ENCODE data around the gene CTNNA1.
"Not testable (repeated sequence)": the region's sequence is repeated elsewhere in the genome, so short reads cannot be mapped to it uniquely, and the experiment has no call there.

The CTNNA1 gene

GRCh38 chr5:138819081-138819480, 65.9 kb downstream of the CTNNA1 start:
- DNase-seq = no peak

- no peak for DNase-seq
Observed at GRCh38 chr5:138820695-138821094, 67.5 kb downstream of the CTNNA1 start.

- DNase-seq = no peak
Observed at GRCh38 chr5:138824516-138824915, 71.3 kb downstream of the CTNNA1 start.

GRCh38 chr5:138824924-138825863, 72.0 kb downstream of the CTNNA1 start:
- no peak for DNase-seq

- no peak for DNase-seq
Observed at GRCh38 chr5:138828556-138828955, 75.3 kb downstream of the CTNNA1 start.

- DNase-seq = no peak
Observed at GRCh38 chr5:138829341-138829740, 76.1 kb downstream of the CTNNA1 start.

- no peak for DNase-seq
Observed at GRCh38 chr5:138831703-138832102, 78.5 kb downstream of the CTNNA1 start.

GRCh38 chr5:138832218-138832617, 79.0 kb downstream of the CTNNA1 start:
- no peak for DNase-seq

GRCh38 chr5:138833080-138833479, 79.9 kb downstream of the CTNNA1 start:
- DNase-seq = no peak

- no peak for DNase-seq
Observed at GRCh38 chr5:138833726-138834480, 80.7 kb downstream of the CTNNA1 start.

GRCh38 chr5:138834853-138835252, 81.6 kb downstream of the CTNNA1 start:
- not testable (repeated sequence) for DNase-seq

- DNase-seq = no peak
Observed at GRCh38 chr5:138837160-138837559, 83.9 kb downstream of the CTNNA1 start.

- no peak for DNase-seq
Observed at GRCh38 chr5:138840103-138840502, 86.9 kb downstream of the CTNNA1 start.

- no peak for DNase-seq
Observed at GRCh38 chr5:138841531-138841930, 88.3 kb downstream of the CTNNA1 start.

- DNase-seq = no peak
Observed at GRCh38 chr5:138843316-138844124, 90.3 kb downstream of the CTNNA1 start.

GRCh38 chr5:138844125-138844461, 90.9 kb downstream of the CTNNA1 start:
- no peak for DNase-seq

- DNase-seq = no peak
Observed at GRCh38 chr5:138844812-138845513, 91.7 kb downstream of the CTNNA1 start.

- no peak for DNase-seq
Observed at GRCh38 chr5:138849439-138849838, 96.2 kb downstream of the CTNNA1 start.

- no peak for DNase-seq
Observed at GRCh38 chr5:138849882-138850281, 96.7 kb downstream of the CTNNA1 start.

GRCh38 chr5:138850865-138851435, 97.7 kb downstream of the CTNNA1 start:
- no peak for DNase-seq

- DNase-seq = no peak
Observed at GRCh38 chr5:138853132-138853531, 99.9 kb downstream of the CTNNA1 start.

GRCh38 chr5:138867011-138867410, 113.8 kb downstream of the CTNNA1 start:
- DNase-seq = no peak
